Activated CD4-positive, alpha-beta memory T cell treated with anti-CD3 and anti-CD28 coated beads for 36 hours (primary cell): Measurements from ENCODE around the gene VSTM2L. TPM values are rescaled to one million over a fixed set of nuclear protein-coding genes. Genes with fewer than 3 reads are reported as not detected.

ENCODE experiments used
- CTCF ChIA-PET: fragments of 350-600 bp; sonication (Branson Sonifier 250); formaldehyde crosslinking; loops from one replicate; lab custom pipeline; 2021; ENCODE audit warnings: antibody characterized with exemption, inconsistent platforms; lab: Charles Lee
- POLR2A ChIA-PET: fragments of 350-600 bp; sonication (Branson Sonifier 250); formaldehyde crosslinking; loops from one replicate; lab custom pipeline; 2021; ENCODE audit warnings: antibody characterized with exemption; lab: Charles Lee
- DNase-seq: peaks from one replicate; pipeline ENCODE4 v3.0.0-alpha.2; 2020
- H3K27ac Mint-ChIP-seq: one replicate; pipeline ENCODE4 v1.8.0; 2021; ENCODE audit warnings: mixed read lengths
- H3K27me3 Mint-ChIP-seq: one replicate; pipeline ENCODE4 v1.8.0; 2021; ENCODE audit warnings: mixed read lengths
- H3K36me3 Mint-ChIP-seq: one replicate; pipeline ENCODE4 v1.8.0; 2021; ENCODE audit warnings: mixed read lengths
- H3K4me1 Mint-ChIP-seq: one replicate; pipeline ENCODE4 v1.8.0; 2021; ENCODE audit warnings: low read depth, mixed read lengths
- H3K4me3 Mint-ChIP-seq: one replicate; pipeline ENCODE4 v1.8.0; 2021; ENCODE audit warnings: mild to moderate bottlenecking, mixed read lengths
- H3K9me3 Mint-ChIP-seq: one replicate; pipeline ENCODE4 v1.8.0; 2021; ENCODE audit warnings: mixed read lengths
- intact Hi-C: fragments of 100-400 bp; cut with micrococcal nuclease; formaldehyde crosslinking; loops from one replicate; pipeline ENCODE4 v1.15.1; 2023
- total RNA-seq, 2 experiments: library from RNA; stranded (reverse); gene quantifications; one replicate each; pipeline ENCODE4 v1.2.3, GENCODE V29; 2021

The VSTM2L gene
- total RNA-seq, 2 experiments from 2014 or later = not detected

GRCh38 chr20:37895166-37895565 is 7.8 kb upstream of the VSTM2L start:
- no peaks in the 10 kb centered on the region for H3K36me3 Mint-ChIP-seq

GRCh38 chr20:37896932-37897548 is 5.9 kb upstream of the VSTM2L start:
- H3K27me3 Mint-ChIP-seq = peaks cover 24% of the 10 kb centered on the region
- H3K27ac Mint-ChIP-seq = no peak overlapping the region
- no peak overlapping the region for H3K4me3 Mint-ChIP-seq
- no peaks in the 10 kb centered on the region for H3K36me3 Mint-ChIP-seq
- intact Hi-C loops = loop anchor here (10.0 kb wide), 1 partner anchor 328 kb away; no protein-coding TSS in a partner anchor
- ChIA-PET CTCF (no interaction called here), POLR2A (no interaction called here)
- no peaks in the 10 kb centered on the region for H3K9me3 Mint-ChIP-seq
- DNase-seq = no peak
- H3K4me1 Mint-ChIP-seq = peaks cover 3% of the 10 kb centered on the region

More at GRCh38 chr20:37895166-37895565, 7.8 kb upstream of the VSTM2L start:
- Mint-ChIP-seq H3K4me3 (no peak overlapping the region), H3K27me3 (peaks cover 11% of the 10 kb centered on the region), H3K9me3 (no peaks in the 10 kb centered on the region), H3K27ac (no peak overlapping the region), H3K4me1 (peaks cover 3% of the 10 kb centered on the region)
- CTCF ChIA-PET = no interaction called here
- intact Hi-C loops = loop anchor here (10.0 kb wide), 1 partner anchor 330 kb away; no protein-coding TSS in a partner anchor
- POLR2A ChIA-PET = no interaction called here
- DNase-seq = no peak

- Mint-ChIP-seq H3K4me1 (peaks cover 8% of the 10 kb centered on the region), H3K9me3 (no peaks in the 10 kb centered on the region), H3K4me3 (no peak overlapping the region), H3K27ac (no peak overlapping the region), H3K27me3 (peaks cover 28% of the 10 kb centered on the region), H3K36me3 (peaks cover 2% of the 10 kb centered on the region)
- intact Hi-C loops = loop anchor here (10.0 kb wide), 1 partner anchor 326 kb away; no protein-coding TSS in a partner anchor
- ChIA-PET CTCF (interaction anchor here (0.9 to 1.5 kb wide), 4 partner anchors 14 to 335 kb away, joined by 3 to 5 read pairs (median 4); no protein-coding TSS in a partner anchor), POLR2A (interaction anchor here (0.8 kb wide), 1 partner anchor 25 kb away, joined by 3 read pairs; no protein-coding TSS in a partner anchor)
- DNase-seq = peak; percentile 19
Measured at GRCh38 chr20:37898233-37899104, 4.5 kb upstream of the VSTM2L start.

GRCh38 chr20:37899105-37900045 is 3.6 kb upstream of the VSTM2L start:
- H3K9me3 Mint-ChIP-seq = no peaks in the 10 kb centered on the region
- no peak overlapping the region for H3K4me3 Mint-ChIP-seq
- DNase-seq = no peak
- peaks cover 14% of the 10 kb centered on the region for H3K4me1 Mint-ChIP-seq
- peaks cover 2% of the 10 kb centered on the region for H3K36me3 Mint-ChIP-seq
- ChIA-PET CTCF (interaction anchor here (0.9 to 1.5 kb wide), 2 partner anchors 158 to 335 kb away, joined by 3 to 5 read pairs; no protein-coding TSS in a partner anchor), POLR2A (no interaction called here)
- no peak overlapping the region for H3K27ac Mint-ChIP-seq
- intact Hi-C loops = loop anchor here (10.0 kb wide), 2 partner anchors 265 to 325 kb away; partner anchors contain the start of gene TGM2
- H3K27me3 Mint-ChIP-seq = peaks cover 37% of the 10 kb centered on the region

- Mint-ChIP-seq H3K27me3 (peaks cover 54% of the 10 kb centered on the region), H3K4me3 (no peak overlapping the region), H3K4me1 (peaks cover 14% of the 10 kb centered on the region), H3K36me3 (peaks cover 2% of the 10 kb centered on the region), H3K27ac (no peak overlapping the region), H3K9me3 (no peaks in the 10 kb centered on the region)
- intact Hi-C loops = loop anchor here (10.0 kb wide), 1 partner anchor 264 kb away; the partner anchor contains the start of gene TGM2
- ChIA-PET POLR2A (no interaction called here), CTCF (no interaction called here)
- no peak for DNase-seq
Measured at GRCh38 chr20:37901240-37901639, 1.7 kb upstream of the VSTM2L start.

GRCh38 chr20:37901654-37902503 is 1.0 kb upstream of the VSTM2L start:
- DNase-seq = peak; percentile 55
- POLR2A ChIA-PET = no interaction called here
- no peaks in the 10 kb centered on the region for H3K9me3 Mint-ChIP-seq
- H3K27ac Mint-ChIP-seq = no peak overlapping the region
- H3K27me3 Mint-ChIP-seq = peaks cover 59% of the 10 kb centered on the region
- intact Hi-C loops = loop anchor here (2.0 to 10.0 kb wide), 2 partner anchors 91 to 263 kb away; partner anchors contain the start of gene TGM2
- peaks cover 2% of the 10 kb centered on the region for H3K36me3 Mint-ChIP-seq
- CTCF ChIA-PET = interaction anchor here (1.4 kb wide), 2 partner anchors 142 to 319 kb away, joined by 3 read pairs; no protein-coding TSS in a partner anchor
- peak overlapping the region; percentile 31 for H3K4me3 Mint-ChIP-seq
- peaks cover 14% of the 10 kb centered on the region for H3K4me1 Mint-ChIP-seq

GRCh38 chr20:37903317-37904007 is 535 bp downstream of the VSTM2L start:
- intact Hi-C loops = loop anchor here (2.0 to 10.0 kb wide), 2 partner anchors 89 to 261 kb away; partner anchors contain the start of gene TGM2
- Mint-ChIP-seq H3K4me1 (peaks cover 11% of the 10 kb centered on the region), H3K36me3 (peaks cover 2% of the 10 kb centered on the region), H3K27me3 (peaks cover 64% of the 10 kb centered on the region), H3K27ac (no peak overlapping the region), H3K4me3 (no peak overlapping the region), H3K9me3 (no peaks in the 10 kb centered on the region)
- POLR2A ChIA-PET = no interaction called here
- CTCF ChIA-PET = no interaction called here
- no peak for DNase-seq

GRCh38 chr20:37904008-37904642 is 1.2 kb downstream of the VSTM2L start:
- ChIA-PET POLR2A (no interaction called here), CTCF (no interaction called here)
- intact Hi-C loops = loop anchor here (10.0 kb wide), 1 partner anchor 261 kb away; the partner anchor contains the start of gene TGM2
- Mint-ChIP-seq H3K27me3 (peaks cover 68% of the 10 kb centered on the region), H3K4me1 (peaks cover 11% of the 10 kb centered on the region), H3K4me3 (no peak overlapping the region), H3K36me3 (peaks cover 2% of the 10 kb centered on the region), H3K27ac (no peak overlapping the region), H3K9me3 (no peaks in the 10 kb centered on the region)
- DNase-seq = no peak

GRCh38 chr20:37904845-37905373 is 2.0 kb downstream of the VSTM2L start:
- H3K9me3 Mint-ChIP-seq = no peaks in the 10 kb centered on the region
- intact Hi-C loops = loop anchor here (10.0 kb wide), 1 partner anchor 260 kb away; the partner anchor contains the start of gene TGM2
- H3K27ac Mint-ChIP-seq = no peak overlapping the region
- H3K27me3 Mint-ChIP-seq = peaks cover 61% of the 10 kb centered on the region
- H3K4me1 Mint-ChIP-seq = peaks cover 11% of the 10 kb centered on the region
- no peak for DNase-seq
- H3K36me3 Mint-ChIP-seq = peaks cover 2% of the 10 kb centered on the region
- ChIA-PET POLR2A (no interaction called here), CTCF (interaction anchor here (1.2 kb wide), 1 partner anchor 87 kb away, joined by 5 read pairs; no protein-coding TSS in a partner anchor)
- H3K4me3 Mint-ChIP-seq = no peak overlapping the region
